HepG2 (cell line): Measurements from ENCODE around the gene SENP7. TPM values are rescaled to one million over a fixed set of nuclear protein-coding genes. Genes with fewer than 3 reads are reported as not detected.

Source experiments
- CEBPG ChIP-seq: IDR thresholded peaks from 2 replicates; pipeline ENCODE4 v1.6.1; 2016
- ETV6 ChIP-seq: sonication (generic); formaldehyde crosslinking; conservative IDR thresholded peaks from 2 replicates; pipeline ENCODE4 v1.4.0; 2020; ENCODE audit warnings: missing genetic modification reagents
- FOXP1 ChIP-seq, 2 experiments: fragments of 450-650 bp in 1 of 2; IDR thresholded peaks; 2 replicates each; pipeline ENCODE4 v1.6.1; 2017 to 2018; ENCODE audit warnings: antibody characterized with exemption in 1 of 2
- GABPA ChIP-seq, 2 experiments: IDR thresholded peaks; 2 replicates each; pipeline ENCODE4 v1.6.1; 2011 to 2016; ENCODE audit warnings: low read depth in 2 of 2, low read length in 1 of 2, missing biosample characterization in 1 of 2, missing genetic modification characterization in 1 of 2
- MEF2D ChIP-seq: sonication (generic); formaldehyde crosslinking; IDR thresholded peaks from 2 replicates; pipeline ENCODE4 v1.5.1; 2020; ENCODE audit warnings: mild to moderate bottlenecking, missing genetic modification reagents
- NRL ChIP-seq: sonication (generic); formaldehyde crosslinking; IDR thresholded peaks from 2 replicates; pipeline ENCODE4 v1.5.0; 2020; ENCODE audit warnings: missing genetic modification reagents, mild to moderate bottlenecking, moderate library complexity, borderline replicate concordance
- POLR2AphosphoS2 ChIP-seq: IDR thresholded peaks from 2 replicates; pipeline ENCODE4 v1.6.1; 2011; ENCODE audit warnings: low read depth, low read length, improper control_type of control experiment
- RAD21 ChIP-seq: fragments of 450-650 bp; formaldehyde crosslinking; IDR thresholded peaks from 2 replicates; pipeline ENCODE4 v1.5.0; 2020; ENCODE audit warnings: mild to moderate bottlenecking
- RARA ChIP-seq: IDR thresholded peaks from 2 replicates; pipeline ENCODE4 v1.6.1; 2016; ENCODE audit warnings: missing genetic modification reagents, missing compliant biosample characterization
- SIX4 ChIP-seq: sonication (generic); formaldehyde crosslinking; IDR thresholded peaks from 2 replicates; pipeline ENCODE4 v1.4.0; 2020; ENCODE audit warnings: missing genetic modification reagents
- TRIM24 ChIP-seq: sonication (generic); formaldehyde crosslinking; IDR thresholded peaks from 2 replicates; pipeline ENCODE4 v1.8.0; 2022; ENCODE audit warnings: mild to moderate bottlenecking, missing genetic modification reagents
- ZBTB8A ChIP-seq: sonication (generic); formaldehyde crosslinking; IDR thresholded peaks from 2 replicates; pipeline ENCODE4 v1.4.0; 2020; ENCODE audit warnings: mild to moderate bottlenecking, low read depth, missing genetic modification reagents, borderline replicate concordance
- ZMYM4 ChIP-seq: sonication (generic); formaldehyde crosslinking; IDR thresholded peaks from 2 replicates; pipeline ENCODE4 v1.8.1; 2023; ENCODE audit warnings: mild to moderate bottlenecking, missing genetic modification reagents
- ZNF234 ChIP-seq: sonication (generic); formaldehyde crosslinking; conservative IDR thresholded peaks from 2 replicates; pipeline ENCODE4 v1.5.1; 2020; ENCODE audit warnings: mild to moderate bottlenecking, missing genetic modification reagents
- ZNF34 ChIP-seq: sonication (generic); formaldehyde crosslinking; IDR thresholded peaks from 2 replicates; pipeline ENCODE4 v1.4.0; 2020; ENCODE audit warnings: mild to moderate bottlenecking, missing genetic modification reagents, borderline replicate concordance
- ZNF510 ChIP-seq: sonication (generic); formaldehyde crosslinking; IDR thresholded peaks from 2 replicates; pipeline ENCODE4 v1.4.0; 2020; ENCODE audit warnings: low read depth, mild to moderate bottlenecking, missing genetic modification reagents
- ZNF547 ChIP-seq: sonication (generic); formaldehyde crosslinking; IDR thresholded peaks from 2 replicates; pipeline ENCODE4 v1.5.1; 2020; ENCODE audit warnings: mild to moderate bottlenecking, missing genetic modification reagents
- ZNF556 ChIP-seq: sonication (generic); formaldehyde crosslinking; IDR thresholded peaks from 2 replicates; pipeline ENCODE4 v1.4.0; 2020; ENCODE audit warnings: mild to moderate bottlenecking, missing genetic modification reagents, borderline replicate concordance
- ZNF619 ChIP-seq: sonication (generic); formaldehyde crosslinking; IDR thresholded peaks from 2 replicates; pipeline ENCODE4 v1.4.0; 2020; ENCODE audit warnings: mild to moderate bottlenecking, missing genetic modification reagents
- ZNF724P ChIP-seq: sonication (generic); formaldehyde crosslinking; IDR thresholded peaks from 2 replicates; pipeline ENCODE4 v1.8.0; 2022; ENCODE audit warnings: missing genetic modification reagents, borderline replicate concordance
- polyA plus RNA-seq, 8 experiments: library from polyadenylated mRNA; depleted of rRNA in 3 of 8; stranded (reverse) in 7 of 8; unstranded in 1 of 8; fragments of >200 nt; fragmentation: Illumina TruSeq in 4 of 8; extraction: Trizol in 4 of 8; gene quantifications; 2 replicates each; pipeline versions ENCODE4 v1.2.1 to v1.2.3, GENCODE V29; 2011 to 2016; ENCODE audit warnings: low read depth in 4 of 8, missing spikeins in 1 of 8, mixed read lengths in 1 of 8; ENCODE audit not compliant: insufficient read depth in 1 of 8
- total RNA-seq, 5 experiments: library from RNA; depleted of rRNA; stranded (reverse); fragments of >200 nt; fragmentation: Illumina TruSeq; extraction: Trizol; gene quantifications; 2 replicates each; pipeline ENCODE4 v1.2.3, GENCODE V29; 2016; ENCODE audit warnings: low read depth in 1 of 5
- TF ChIP-seq, protein P1 (sequence below): sonication (generic); formaldehyde crosslinking; IDR thresholded peaks from 2 replicates; pipeline ENCODE4 v1.8.1; 2022; ENCODE audit warnings: low read depth, mild to moderate bottlenecking, missing genetic modification reagents
- TF ChIP-seq, protein P2 (sequence below): sonication (generic); formaldehyde crosslinking; IDR thresholded peaks from 2 replicates; pipeline ENCODE4 v1.5.0; 2020; ENCODE audit warnings: mild to moderate bottlenecking, missing genetic modification reagents
- TF ChIP-seq, protein P3 (sequence below): sonication (generic); formaldehyde crosslinking; IDR thresholded peaks from 2 replicates; pipeline ENCODE4 v1.4.0; 2020; ENCODE audit warnings: low read depth, mild to moderate bottlenecking, missing genetic modification reagents
- TF ChIP-seq, protein P4 (sequence below): sonication (generic); formaldehyde crosslinking; IDR thresholded peaks from 2 replicates; pipeline ENCODE4 v1.8.1; 2023; ENCODE audit warnings: mild to moderate bottlenecking, missing genetic modification reagents

SENP7 gene
- total and polyA plus RNA-seq, 2 of the 13 experiments (the other 11 are each of a cell fraction or from before 2014, with no cell fraction given) = 9.1 to 10.3 TPM

DNA sequence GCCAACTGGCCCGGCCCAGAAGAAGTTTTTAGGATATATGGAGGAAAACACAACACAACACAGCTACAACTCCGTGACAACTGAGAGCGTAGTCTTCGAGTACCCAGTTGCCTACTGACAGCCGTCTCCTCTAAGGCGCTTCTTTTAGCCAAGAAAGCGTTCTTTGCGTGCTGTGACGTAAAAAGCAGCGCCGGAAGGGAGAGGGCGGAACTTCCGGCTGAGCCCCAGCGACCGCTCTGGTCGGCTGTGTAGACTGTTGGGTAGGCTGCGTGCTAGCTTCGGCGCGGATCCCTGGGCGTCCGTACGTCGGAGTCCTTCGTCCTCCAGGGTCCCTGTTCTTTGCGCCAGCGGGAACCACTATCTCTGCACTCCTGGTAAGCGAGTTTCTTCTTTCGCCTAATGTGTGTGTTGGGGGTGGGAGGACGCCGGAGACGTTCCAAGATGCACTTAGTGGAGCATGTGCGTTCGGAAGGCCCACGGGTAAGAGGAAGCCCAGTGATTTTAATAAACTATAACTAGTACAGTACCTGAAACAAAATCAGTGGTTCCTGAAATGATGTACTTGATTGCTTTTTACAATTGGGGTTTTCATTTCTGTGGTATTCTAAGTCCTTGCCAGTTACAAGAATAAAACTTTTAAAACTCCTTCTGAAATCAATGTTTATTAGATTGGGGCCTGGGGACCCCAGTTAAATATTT lies 48.8 kb upstream of the SENP7 start, which contains the start of gene TRMT10C (continued):
- TF ChIP-seq, protein P1, sequence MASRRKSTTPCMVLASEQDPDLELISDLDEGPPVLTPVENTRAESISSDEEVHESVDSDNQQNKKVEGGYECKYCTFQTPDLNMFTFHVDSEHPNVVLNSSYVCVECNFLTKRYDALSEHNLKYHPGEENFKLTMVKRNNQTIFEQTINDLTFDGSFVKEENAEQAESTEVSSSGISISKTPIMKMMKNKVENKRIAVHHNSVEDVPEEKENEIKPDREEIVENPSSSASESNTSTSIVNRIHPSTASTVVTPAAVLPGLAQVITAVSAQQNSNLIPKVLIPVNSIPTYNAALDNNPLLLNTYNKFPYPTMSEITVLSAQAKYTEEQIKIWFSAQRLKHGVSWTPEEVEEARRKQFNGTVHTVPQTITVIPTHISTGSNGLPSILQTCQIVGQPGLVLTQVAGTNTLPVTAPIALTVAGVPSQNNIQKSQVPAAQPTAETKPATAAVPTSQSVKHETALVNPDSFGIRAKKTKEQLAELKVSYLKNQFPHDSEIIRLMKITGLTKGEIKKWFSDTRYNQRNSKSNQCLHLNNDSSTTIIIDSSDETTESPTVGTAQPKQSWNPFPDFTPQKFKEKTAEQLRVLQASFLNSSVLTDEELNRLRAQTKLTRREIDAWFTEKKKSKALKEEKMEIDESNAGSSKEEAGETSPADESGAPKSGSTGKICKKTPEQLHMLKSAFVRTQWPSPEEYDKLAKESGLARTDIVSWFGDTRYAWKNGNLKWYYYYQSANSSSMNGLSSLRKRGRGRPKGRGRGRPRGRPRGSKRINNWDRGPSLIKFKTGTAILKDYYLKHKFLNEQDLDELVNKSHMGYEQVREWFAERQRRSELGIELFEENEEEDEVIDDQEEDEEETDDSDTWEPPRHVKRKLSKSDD (CRISPR knock-in tag) = peak; percentile 89
- TF ChIP-seq ZNF34 (no peak), GABPA (IDR thresholded peaks at IDR 0.05; ENCODE audit: low read depth, low read length) (peak; percentile 100), GABPA (CRISPR knock-in tag; IDR thresholded peaks at IDR 0.05; ENCODE audit: low read depth) (peak; percentile 99), POLR2AphosphoS2 (no peak), NRL (CRISPR knock-in tag) (0 out of 2 replicates have a peak, but pooled peaks have one; percentile 66), ETV6 (0 out of 2 replicates have a peak, but pooled peaks have one; percentile 53), SIX4 (CRISPR knock-in tag) (peak; percentile 45; the same call in 1 of the 2 replicates), ZNF724P (CRISPR knock-in tag) (peak; percentile 81; the same call in 1 of the 2 replicates), ZNF510 (CRISPR knock-in tag) (no peak), ZNF619 (CRISPR knock-in tag) (peak; percentile 65; the same call in 1 of the 2 replicates), ZMYM4 (CRISPR knock-in tag) (peak; percentile 94), TRIM24 (no peak), FOXP1 (IDR thresholded peaks at IDR 0.05) (no peak), FOXP1 (CRISPR knock-in tag; IDR thresholded peaks at IDR 0.05) (no peak), ZNF234 (CRISPR knock-in tag) (no peak), RARA (CRISPR knock-in tag) (peak; percentile 56; the same call in 1 of the 2 replicates), CEBPG (CRISPR knock-in tag) (peak; percentile 42; the same call in 1 of the 2 replicates), MEF2D (CRISPR knock-in tag) (peak; percentile 74), RAD21 (peak; percentile 28; the same call in 1 of the 2 replicates), ZNF556 (CRISPR knock-in tag) (no peak), ZBTB8A (no peak), ZNF547 (CRISPR knock-in tag) (no peak)
- TF ChIP-seq, protein P2, sequence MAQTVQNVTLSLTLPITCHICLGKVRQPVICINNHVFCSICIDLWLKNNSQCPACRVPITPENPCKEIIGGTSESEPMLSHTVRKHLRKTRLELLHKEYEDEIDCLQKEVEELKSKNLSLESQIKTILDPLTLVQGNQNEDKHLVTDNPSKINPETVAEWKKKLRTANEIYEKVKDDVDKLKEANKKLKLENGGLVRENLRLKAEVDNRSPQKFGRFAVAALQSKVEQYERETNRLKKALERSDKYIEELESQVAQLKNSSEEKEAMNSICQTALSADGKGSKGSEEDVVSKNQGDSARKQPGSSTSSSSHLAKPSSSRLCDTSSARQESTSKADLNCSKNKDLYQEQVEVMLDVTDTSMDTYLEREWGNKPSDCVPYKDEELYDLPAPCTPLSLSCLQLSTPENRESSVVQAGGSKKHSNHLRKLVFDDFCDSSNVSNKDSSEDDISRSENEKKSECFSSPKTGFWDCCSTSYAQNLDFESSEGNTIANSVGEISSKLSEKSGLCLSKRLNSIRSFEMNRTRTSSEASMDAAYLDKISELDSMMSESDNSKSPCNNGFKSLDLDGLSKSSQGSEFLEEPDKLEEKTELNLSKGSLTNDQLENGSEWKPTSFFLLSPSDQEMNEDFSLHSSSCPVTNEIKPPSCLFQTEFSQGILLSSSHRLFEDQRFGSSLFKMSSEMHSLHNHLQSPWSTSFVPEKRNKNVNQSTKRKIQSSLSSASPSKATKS (CRISPR knock-in tag) = no peak
- TF ChIP-seq, protein P3, sequence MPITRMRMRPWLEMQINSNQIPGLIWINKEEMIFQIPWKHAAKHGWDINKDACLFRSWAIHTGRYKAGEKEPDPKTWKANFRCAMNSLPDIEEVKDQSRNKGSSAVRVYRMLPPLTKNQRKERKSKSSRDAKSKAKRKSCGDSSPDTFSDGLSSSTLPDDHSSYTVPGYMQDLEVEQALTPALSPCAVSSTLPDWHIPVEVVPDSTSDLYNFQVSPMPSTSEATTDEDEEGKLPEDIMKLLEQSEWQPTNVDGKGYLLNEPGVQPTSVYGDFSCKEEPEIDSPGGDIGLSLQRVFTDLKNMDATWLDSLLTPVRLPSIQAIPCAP = no peak
- TF ChIP-seq, protein P4, sequence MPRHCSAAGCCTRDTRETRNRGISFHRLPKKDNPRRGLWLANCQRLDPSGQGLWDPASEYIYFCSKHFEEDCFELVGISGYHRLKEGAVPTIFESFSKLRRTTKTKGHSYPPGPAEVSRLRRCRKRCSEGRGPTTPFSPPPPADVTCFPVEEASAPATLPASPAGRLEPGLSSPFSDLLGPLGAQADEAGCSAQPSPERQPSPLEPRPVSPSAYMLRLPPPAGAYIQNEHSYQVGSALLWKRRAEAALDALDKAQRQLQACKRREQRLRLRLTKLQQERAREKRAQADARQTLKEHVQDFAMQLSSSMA (CRISPR knock-in tag) = no peak; the same call in 1 of the 2 replicates
